Measurements from ENCODE around the gene RSPH9.

RSPH9 gene

DNA sequence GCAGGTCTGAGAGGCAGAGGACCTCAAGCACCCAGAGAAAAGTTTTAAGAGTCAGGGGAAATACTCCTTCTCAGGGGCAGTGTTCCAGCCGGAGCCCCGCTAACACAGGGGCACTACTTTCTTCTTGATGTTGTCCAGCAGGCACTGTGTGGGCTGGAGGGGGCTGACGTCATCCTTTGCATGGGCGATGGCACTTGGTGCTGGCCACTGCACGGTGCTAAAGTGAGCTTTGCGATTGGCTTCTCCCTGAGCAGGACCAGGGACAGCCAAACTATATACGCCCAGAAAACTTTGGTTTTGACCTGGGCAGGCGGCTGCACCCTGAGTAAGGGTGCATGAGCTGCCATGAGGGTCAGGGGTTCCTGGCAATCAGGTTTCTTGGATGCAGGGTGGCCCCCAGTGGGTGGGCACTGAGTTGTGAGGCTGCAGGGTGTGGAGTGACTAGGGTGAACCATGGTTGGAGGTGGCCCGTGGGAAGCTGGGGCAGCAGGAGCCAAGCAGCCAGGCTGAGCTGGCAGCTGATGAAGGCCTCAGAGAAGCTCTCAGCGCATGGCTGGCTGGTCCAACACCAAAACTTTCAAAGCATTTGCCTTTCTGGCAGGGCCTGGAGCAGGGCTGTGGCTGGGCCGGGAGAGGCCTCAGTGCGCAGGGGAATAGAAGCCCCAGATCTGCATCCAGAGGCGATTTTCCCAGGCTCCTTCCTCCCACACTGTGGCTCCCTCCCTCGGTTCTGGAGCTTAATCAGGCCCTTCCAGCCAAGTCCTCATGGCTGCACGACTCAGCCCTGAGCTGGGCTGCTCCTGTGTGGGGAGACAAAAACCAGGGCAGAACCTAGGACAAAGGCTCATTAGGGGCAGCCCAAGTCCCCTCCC, 24.4 kb downstream of the RSPH9 start:
- DNase-seq: peak; percentile 67

DNA sequence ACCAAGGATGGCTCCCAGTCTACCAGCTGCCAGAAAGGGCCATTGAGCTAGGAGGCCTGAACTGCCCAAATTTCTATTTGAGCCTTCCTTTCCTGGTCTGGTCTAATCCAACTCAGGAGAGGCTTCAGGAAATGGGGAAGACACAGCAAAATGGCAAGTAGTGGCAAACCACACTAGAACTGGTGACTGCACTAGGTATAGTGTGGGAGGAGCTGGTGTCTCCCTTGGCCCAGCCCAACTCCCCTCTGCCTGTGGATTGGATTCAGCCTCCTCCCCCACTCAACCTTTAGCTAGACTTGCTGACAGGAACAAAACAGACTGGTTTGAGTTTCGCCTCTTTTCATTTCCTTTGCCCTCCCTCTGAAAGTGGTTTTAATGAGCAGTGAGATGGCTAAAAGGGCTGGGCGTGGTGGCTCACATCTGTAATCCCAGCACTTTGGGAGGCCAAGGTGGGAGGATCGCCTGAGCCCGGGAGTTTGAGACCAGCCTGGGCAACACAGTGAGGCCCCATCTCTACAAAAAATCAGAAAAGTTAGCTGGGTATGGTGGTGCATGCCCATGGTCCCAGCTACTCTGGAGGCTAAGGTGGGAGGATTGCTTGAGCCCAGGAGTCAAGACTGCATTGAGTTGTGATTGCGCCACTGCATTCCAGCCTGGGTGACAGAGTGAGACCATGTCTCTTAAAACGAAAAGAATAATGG, 25.2 kb downstream of the RSPH9 start:
- peak; percentile 74 for DNase-seq

DNA sequence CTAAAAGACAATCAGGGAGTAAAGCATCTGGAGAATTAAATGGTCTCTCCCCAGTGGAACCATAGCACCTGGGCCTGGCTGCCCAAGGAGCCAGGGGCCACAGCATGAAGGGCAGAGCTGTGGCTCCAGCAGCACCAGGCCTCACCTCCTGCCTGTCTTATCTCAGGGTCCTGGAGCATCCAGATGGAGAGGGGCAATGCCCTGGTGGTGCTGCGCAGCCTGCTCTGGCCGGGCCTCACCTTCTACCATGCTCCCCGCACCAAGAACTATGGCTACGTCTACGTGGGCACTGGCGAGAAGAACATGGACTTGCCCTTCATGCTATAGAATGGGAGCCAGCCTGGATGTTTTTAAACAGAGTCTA, 25.8 kb downstream of the RSPH9 start:
- DNase-seq: no peak

DNA sequence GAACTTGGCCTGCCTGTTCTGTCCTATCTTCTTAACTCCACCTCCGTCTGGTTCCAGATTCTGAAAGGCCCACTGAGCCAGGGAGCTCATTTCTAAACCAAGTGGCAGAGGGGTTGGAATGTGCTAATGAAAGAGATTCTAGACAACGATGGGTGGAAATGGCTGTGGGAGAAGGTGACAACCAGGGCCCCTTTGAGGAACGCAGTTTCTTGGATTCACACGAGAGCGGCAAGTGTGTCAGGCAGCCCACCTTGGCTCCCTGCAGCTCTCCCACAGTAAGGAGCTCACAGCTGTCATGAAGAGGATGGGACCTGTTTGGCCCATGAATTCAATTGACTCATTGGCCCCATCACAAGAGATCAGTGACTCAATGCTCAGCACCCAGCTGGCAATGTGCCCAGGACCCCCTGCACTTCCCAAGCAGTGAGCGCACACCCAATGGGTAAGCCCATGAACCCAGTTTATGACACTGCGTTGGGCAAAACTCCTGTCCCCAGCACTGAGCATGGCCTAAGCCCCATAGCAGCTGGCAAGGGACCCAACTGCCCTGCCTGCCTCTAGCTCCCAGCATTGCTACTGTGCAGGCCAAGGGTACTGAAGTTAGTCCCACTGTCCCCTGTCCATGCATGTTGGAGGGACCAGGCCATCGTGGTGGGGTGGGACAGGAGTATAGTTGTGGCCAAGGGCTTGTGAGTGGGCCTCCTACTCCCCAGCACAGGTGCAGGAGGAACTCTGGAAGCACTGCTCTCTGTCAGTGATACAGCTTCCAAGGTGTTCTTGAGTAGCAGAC, 26.4 kb downstream of the RSPH9 start:
- no peak for DNase-seq

DNA sequence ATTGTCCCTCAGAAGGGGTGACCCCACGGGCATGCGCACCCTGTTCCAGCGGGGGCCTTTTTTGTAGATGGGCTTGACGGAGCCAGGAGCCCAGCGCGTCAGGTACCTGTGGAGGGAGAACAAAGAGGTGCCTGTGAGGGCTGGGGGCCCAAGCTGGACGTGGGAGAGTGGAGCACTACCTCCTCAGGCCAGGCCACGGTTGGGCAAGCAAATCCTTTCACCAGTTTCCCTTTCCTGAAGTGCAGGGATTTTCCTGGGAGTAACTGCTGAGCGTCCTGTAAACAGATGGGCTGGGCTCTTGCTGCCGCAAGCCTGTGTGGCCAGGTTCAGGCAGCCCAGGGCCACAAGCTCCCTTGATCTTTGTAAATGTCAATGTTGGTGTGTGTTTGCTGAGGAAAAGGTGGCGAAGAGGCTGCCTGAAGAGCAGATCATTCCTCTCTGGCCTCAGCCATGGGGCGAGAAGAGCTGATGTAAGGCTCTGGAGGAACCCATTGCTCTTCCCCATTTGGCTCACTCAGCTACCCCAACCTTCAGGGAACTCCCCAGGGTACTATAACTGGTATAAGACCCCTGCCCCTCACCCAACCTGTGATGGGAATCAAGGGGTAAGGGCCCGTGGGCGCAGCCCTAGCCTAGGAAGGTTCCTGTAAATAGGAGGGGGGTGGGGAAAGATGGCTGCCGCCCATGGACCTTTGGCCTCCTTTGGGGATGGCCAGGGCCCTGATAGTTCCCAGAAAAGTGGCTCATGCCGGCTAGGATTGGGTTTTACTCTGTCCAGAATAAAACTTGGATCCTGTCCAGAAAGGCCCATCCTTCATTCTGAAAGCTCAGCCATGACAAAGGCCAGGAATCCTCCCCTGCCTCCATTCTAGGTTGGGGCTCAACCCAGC, 27.2 kb downstream of the RSPH9 start:
- DNase-seq: no peak

DNA sequence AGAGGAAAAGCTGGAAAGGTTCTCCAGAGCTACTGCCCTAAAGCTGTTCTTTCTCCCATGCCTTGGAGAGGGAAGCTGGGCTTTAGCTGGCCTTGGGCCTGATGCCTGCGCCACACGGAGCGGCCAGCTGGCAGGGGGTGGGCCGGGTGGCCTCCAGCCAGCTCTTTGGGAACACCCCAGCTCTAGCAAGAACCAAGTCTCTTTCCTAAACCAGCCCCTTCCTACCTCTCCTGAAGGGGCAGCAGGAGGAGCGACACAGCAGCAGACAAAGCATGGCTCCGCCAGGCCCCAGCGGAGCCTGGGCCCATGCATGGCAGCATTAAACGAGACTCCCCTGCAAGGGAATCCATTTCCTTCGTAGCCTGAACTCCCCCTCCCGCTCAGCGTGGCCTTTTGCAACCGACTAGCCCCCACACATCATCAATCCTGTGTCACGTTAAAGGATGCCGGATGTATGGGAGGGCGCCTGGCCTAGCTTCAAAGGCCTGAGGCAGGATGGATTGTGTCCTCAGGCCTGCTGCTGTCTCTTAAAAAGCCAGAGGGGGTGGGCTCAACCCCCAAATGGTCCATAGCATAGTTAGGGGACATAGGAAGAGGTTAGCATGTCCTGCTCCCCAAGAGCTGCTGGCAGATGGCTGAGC, 28.7 kb downstream of the RSPH9 start:
- no peak for DNase-seq

DNA sequence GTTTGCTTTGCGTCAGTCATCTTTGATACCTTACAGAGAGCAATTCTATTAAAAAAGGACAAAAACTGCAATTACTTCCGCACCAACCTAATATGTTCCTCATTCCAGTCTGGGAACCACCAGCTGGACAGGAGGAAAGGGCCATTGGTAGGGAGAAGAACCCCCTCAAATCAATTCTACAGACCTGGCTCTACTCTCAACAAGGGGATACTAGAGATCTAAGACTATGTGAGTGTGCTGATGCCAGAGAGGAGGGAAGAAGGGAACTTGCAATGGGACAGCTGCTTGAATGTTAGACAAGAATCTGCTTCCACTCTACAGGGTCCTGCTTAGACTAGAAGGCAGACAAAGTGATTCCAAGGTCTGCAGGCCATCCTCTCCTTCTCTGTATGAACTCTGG, 29.5 kb downstream of the RSPH9 start:
- DNase-seq: no peak

DNA sequence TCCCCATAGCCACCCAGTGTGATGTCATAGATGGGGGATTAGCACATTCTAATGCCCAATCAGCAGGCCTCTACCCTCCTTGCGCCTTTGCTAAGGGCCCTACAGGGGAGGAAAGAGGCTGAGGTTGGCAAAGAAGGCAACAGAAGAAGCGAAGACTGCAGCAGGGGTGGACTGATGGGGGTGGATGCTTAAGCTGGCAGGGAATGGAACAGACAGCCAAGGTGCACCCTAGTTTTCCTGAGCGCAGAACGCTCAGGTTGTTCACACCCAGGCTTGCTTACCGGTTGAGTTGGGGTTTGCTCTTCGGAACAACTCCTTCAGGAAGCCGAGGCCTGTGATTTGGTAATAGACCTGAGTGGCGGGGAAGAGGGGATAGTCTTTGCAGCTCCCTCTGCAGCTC, 30.1 kb downstream of the RSPH9 start:
- no peak for DNase-seq

- DNase-seq: no peak
Observed at GRCh38 chr6:43676962-43677606, 32.2 kb downstream of the RSPH9 start.

GRCh38 chr6:43677759-43678158, 32.9 kb downstream of the RSPH9 start:
- DNase-seq: no peak

- DNase-seq: no peak
Observed at GRCh38 chr6:43678341-43678740, 33.5 kb downstream of the RSPH9 start.

DNA sequence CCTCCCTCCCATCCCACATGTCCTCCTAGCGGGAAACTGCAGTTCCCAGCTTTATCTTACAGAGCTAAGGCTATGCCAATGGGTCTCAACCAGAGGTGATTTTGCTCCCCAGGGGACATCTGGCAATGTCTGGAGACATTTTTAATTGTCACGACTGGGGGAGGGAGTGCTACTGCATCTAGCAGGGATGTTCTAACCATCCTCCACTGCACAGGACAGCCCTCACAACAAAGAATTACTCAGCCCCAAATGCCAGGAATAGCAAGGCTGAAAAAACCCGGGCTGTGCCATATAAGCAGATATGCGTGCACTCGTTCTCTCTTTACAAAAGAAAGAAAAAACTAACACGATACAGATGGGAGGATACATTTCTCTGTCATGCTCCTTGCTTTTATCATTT, 34.2 kb downstream of the RSPH9 start:
- DNase-seq: no peak

DNA sequence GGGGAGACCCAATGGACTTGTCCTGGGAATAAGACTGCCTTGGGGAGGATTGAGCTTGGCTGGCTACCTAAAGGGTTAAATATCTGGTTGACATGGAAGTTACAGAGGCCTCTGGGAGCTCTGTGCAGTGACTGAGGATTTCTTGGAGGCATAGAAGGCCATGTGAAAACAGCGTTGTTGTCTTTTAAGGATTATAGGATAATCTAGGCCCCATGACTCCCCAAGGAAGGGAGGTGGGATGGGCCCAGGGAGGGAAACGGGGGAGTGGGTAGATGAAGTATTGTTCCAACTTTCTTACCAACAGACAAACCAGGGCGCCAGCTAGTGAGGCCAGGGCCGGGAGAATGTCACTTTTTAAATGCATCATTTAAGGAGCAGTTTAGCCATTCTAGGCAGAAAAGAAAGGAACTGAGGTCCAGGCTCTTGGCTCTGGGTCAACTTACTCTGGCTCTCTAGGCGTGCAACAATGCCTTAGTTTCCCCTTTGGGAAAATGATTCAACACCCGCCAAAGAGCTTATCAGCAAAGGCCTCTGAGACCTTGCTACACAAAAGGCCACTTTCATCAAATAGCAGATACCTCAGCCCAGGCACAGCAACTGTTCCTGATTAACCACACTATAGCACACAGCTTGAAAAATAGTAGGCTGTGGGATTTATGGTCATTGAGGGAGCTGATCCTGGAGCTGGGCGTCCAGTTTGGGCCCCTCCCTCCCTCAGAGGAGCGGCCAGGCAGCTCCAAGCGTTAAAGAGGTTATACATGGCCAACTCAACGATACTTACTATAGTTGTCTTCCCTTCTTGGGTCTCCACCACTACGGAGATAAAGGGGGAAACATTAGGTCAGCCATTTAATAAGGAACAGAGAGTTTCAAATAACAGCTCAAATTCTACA, 35.7 kb downstream of the RSPH9 start:
- no peak for DNase-seq

DNA sequence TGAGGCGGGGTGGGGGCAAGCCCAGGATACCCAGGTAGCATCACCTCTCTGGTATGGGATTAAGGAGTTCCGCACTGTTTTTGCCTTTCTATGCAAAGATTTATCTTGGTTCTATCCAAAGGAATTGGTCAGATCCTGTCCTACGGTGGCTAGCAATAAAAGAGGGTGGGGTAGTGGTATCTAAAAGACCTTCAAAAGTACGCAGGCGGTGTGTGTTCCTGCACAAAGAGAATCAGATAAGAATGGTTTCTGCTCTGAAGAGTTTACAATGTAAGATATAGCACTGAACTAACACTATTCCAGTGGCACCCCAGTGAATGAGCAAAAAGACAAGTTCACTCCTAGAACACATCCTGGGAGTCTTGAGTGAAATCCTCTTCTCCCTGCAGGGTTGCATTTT, 36.5 kb downstream of the RSPH9 start:
- DNase-seq: no peak

- DNase-seq: peak; percentile 57
Observed at GRCh38 chr6:43682724-43683429, 38.0 kb downstream of the RSPH9 start.

GRCh38 chr6:43683708-43684455, 39.0 kb downstream of the RSPH9 start:
- no peak for DNase-seq

- DNase-seq: peak; percentile 43
Observed at GRCh38 chr6:43687079-43687436, 42.2 kb downstream of the RSPH9 start.

- DNase-seq: peak; percentile 94
Observed at GRCh38 chr6:43687437-43688347, 42.9 kb downstream of the RSPH9 start, which contains the start of gene MRPS18A. MRPS18A (minus strand) TSS chr6:43687791; CDS start chr6:43687779, 12 bp downstream.
